Measurements from ENCODE around the gene QRFP. TPM values are rescaled to one million over a fixed set of nuclear protein-coding genes. Genes with fewer than 3 reads are reported as not detected.

The QRFP gene
- total RNA-seq, 2 experiments from 2014 or later = not detected

DNA sequence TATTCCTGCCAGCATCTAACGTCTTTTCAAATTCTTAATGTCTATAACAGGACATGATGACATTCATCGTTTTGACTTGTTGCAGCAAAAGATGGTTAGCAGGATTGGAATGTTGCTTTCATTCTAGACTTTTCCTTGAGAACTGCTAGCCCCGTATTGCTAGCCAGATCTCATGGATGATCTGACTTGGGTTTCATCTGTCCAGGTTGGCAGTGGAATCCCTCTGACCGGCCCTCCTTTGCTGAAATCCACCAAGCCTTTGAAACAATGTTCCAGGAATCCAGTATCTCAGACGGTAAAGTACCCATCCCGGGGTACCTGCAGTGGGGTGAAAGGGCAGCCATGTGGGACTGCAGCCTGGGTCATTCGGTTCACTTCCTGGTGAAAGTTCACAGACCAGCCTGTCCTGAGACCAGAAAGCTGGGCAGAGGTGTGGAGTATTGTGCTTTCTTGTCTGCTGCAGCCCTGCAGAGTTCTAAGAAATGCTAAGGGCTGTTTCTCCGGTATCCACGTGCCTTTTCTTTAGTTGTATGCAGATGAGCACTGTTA is 16.7 kb downstream of the QRFP start:
- Mint-ChIP-seq H3K9me3 (ENCODE audit: low read depth) (no peaks in the 10 kb centered on the region), H3K4me1 (no peaks in the 10 kb centered on the region), H3K27ac (no peak overlapping the region), H3K36me3 (peaks cover 7% of the 10 kb centered on the region), H3K4me3 (no peak overlapping the region), H3K27me3 (no peaks in the 10 kb centered on the region)
- no peak for ATAC-seq
- no peak for DNase-seq
- CTCF ChIA-PET = interaction anchor here (0.8 kb wide), 1 partner anchor 1579 kb away, joined by 3 read pairs; no protein-coding TSS in a partner anchor

DNA sequence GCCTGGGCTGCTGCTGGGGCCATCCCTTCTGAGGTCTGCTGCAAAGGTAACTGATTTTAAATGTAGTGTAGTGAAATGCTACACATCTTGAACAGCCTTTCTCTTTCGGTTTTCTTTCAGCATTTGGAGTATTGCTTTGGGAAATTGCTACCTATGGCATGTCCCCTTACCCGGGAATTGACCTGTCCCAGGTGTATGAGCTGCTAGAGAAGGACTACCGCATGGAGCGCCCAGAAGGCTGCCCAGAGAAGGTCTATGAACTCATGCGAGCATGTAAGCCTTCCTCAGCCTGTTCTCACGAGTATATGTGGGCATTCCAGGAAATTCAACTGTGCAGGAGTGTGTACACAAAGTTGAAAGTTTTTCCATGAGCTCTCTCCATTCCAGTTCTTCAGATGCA is 18.3 kb downstream of the QRFP start:
- Mint-ChIP-seq H3K27me3 (no peaks in the 10 kb centered on the region), H3K9me3 (ENCODE audit: low read depth) (no peaks in the 10 kb centered on the region), H3K4me3 (no peak overlapping the region), H3K27ac (no peak overlapping the region), H3K36me3 (peaks cover 7% of the 10 kb centered on the region), H3K4me1 (no peaks in the 10 kb centered on the region)
- DNase-seq (no peak), ATAC-seq (no peak)
- CTCF ChIA-PET = interaction anchor here (1.0 kb wide), 1 partner anchor 168 kb away, joined by 5 read pairs; no protein-coding TSS in a partner anchor

DNA sequence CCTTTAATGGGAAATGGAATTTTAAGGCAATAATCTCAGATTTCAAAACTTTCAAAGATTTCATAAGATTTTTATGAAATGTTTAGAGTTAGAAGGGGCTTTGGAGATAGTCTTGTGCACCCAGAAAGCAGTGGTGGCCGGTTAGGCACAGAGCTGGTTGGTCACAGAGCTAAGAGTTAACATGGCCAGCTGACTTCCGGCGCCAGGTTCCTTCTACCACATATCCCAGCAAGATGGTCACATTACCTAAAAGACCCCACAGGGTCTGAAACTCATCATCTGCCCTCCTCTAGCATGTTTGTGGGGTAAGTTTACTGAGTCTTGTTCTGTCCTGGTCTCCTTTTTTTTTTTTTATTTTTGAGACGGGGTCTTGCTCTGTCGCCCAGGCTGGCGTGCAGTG is 19.3 kb downstream of the QRFP start:
- Mint-ChIP-seq H3K36me3 (peaks cover 7% of the 10 kb centered on the region), H3K27ac (no peak overlapping the region), H3K4me3 (no peak overlapping the region), H3K27me3 (no peaks in the 10 kb centered on the region), H3K4me1 (no peaks in the 10 kb centered on the region), H3K9me3 (ENCODE audit: low read depth) (no peaks in the 10 kb centered on the region)
- DNase-seq (no peak), ATAC-seq (no peak)
- CTCF ChIA-PET = interaction anchor here (0.6 to 1.6 kb wide), 2 partner anchors 11 to 149 kb away, joined by 3 to 7 read pairs; no protein-coding TSS in a partner anchor

DNA sequence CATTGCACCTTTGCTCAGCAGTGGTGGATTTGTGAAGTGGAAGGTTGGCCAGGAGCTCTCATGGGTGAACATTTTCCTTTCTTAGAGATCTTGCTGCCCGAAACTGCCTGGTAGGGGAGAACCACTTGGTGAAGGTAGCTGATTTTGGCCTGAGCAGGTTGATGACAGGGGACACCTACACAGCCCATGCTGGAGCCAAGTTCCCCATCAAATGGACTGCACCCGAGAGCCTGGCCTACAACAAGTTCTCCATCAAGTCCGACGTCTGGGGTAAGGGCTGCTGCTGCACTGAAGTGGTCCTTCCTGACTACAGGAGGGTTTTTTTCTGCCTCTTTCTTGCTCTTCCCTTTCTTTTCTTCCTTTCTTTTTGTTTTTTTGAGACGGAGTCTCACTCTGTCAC is 21.8 kb downstream of the QRFP start:
- H3K36me3 Mint-ChIP-seq = peaks cover 3% of the 10 kb centered on the region
- H3K27me3 Mint-ChIP-seq = no peaks in the 10 kb centered on the region
- no peak overlapping the region for H3K4me3 Mint-ChIP-seq
- DNase-seq = no peak
- no peak for ATAC-seq
- H3K27ac Mint-ChIP-seq = no peak overlapping the region
- no peaks in the 10 kb centered on the region for H3K4me1 Mint-ChIP-seq
- CTCF ChIA-PET = no interaction called here
- no peaks in the 10 kb centered on the region for H3K9me3 Mint-ChIP-seq (ENCODE audit: low read depth)

DNA sequence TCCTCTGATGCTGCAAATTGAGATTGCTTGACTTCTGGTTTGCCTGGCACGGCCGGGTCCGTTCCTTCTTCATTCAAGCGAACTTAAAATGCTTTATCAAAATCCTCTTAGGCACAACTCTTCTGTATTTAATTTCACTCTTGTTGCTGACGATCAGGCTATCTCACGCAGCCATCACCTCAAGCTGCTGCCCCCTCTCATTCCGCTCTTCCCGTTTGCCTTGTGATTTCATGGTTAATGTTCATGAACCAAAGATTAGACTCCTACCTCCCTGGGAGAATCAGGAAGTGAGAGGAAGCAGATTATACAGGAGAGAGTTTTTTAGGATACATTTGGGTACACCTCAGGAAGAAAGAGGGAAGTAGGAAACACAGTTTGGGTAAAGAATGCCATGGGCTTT is 22.6 kb downstream of the QRFP start:
- peaks cover 2% of the 10 kb centered on the region for H3K36me3 Mint-ChIP-seq
- ATAC-seq (no peak), DNase-seq (no peak)
- no peaks in the 10 kb centered on the region for H3K9me3 Mint-ChIP-seq (ENCODE audit: low read depth)
- no peaks in the 10 kb centered on the region for H3K27me3 Mint-ChIP-seq
- H3K27ac Mint-ChIP-seq = no peak overlapping the region
- CTCF ChIA-PET = no interaction called here
- H3K4me1 Mint-ChIP-seq = no peaks in the 10 kb centered on the region
- no peak overlapping the region for H3K4me3 Mint-ChIP-seq

DNA sequence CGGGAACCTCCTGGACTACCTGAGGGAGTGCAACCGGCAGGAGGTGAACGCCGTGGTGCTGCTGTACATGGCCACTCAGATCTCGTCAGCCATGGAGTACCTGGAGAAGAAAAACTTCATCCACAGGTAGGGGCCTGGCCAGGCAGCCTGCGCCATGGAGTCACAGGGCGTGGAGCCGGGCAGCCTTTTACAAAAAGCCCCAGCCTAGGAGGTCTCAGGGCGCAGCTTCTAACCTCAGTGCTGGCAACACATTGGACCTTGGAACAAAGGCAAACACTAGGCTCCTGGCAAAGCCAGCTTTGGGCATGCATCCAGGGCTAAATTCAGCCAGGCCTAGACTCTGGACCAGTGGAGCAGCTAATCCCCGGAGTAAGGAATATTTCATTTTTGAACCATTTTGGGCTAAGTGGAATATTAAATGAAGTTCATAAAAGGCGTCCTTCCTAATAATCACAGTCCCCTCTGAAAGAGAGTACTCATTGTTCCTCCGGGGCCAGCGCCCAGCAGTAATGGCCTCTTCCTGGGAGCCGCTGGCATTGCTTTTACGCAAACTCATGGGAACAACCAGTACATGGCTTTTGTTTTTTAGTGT is 23.6 kb downstream of the QRFP start:
- CTCF ChIA-PET = no interaction called here
- no peaks in the 10 kb centered on the region for H3K4me1 Mint-ChIP-seq
- H3K27me3 Mint-ChIP-seq = no peaks in the 10 kb centered on the region
- DNase-seq (no peak), ATAC-seq (no peak)
- H3K36me3 Mint-ChIP-seq = peaks cover 2% of the 10 kb centered on the region
- no peak overlapping the region for H3K4me3 Mint-ChIP-seq
- no peaks in the 10 kb centered on the region for H3K9me3 Mint-ChIP-seq (ENCODE audit: low read depth)
- H3K27ac Mint-ChIP-seq = no peak overlapping the region

DNA sequence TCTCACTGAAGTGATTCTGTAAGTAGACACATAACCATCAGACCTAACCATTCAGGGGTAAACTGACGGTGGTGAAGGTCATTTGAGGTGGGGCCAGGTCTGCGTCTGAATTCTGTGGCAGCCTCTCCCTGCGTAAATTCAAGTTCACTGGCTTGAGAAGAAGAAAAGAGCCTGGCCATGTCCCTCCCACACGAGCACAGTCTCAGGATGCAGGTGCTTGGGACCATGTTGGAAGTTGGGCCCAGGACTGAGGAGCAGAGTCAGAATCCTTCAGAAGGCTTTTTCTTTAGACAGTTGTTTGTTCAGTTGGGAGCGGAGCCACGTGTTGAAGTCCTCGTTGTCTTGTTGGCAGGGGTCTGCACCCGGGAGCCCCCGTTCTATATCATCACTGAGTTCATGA is 24.1 kb downstream of the QRFP start:
- no peaks in the 10 kb centered on the region for H3K9me3 Mint-ChIP-seq (ENCODE audit: low read depth)
- CTCF ChIA-PET = no interaction called here
- ATAC-seq (no peak), DNase-seq (no peak)
- H3K4me1 Mint-ChIP-seq = no peaks in the 10 kb centered on the region
- H3K4me3 Mint-ChIP-seq = no peak overlapping the region
- no peak overlapping the region for H3K27ac Mint-ChIP-seq
- no peaks in the 10 kb centered on the region for H3K27me3 Mint-ChIP-seq
- peaks cover 2% of the 10 kb centered on the region for H3K36me3 Mint-ChIP-seq

DNA sequence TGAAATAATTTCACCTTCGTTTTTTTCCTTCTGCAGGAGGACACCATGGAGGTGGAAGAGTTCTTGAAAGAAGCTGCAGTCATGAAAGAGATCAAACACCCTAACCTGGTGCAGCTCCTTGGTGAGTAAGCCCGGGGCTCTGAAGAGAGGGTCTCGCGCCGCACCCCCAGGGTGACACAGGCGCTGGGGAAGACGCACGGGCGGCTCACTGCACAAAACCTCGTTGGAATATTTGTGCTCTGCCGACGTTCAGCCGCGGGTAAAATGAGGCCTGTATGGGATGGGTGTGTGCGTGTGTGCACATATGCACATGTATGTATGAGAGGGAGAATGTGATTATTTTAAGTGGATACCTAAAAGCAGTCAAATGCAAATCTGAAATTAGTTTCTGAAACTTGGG is 24.5 kb downstream of the QRFP start:
- H3K36me3 Mint-ChIP-seq = peaks cover 2% of the 10 kb centered on the region
- CTCF ChIA-PET = interaction anchor here (0.6 kb wide), 1 partner anchor 1145 kb away, joined by 3 read pairs; no protein-coding TSS in a partner anchor
- no peak overlapping the region for H3K27ac Mint-ChIP-seq
- DNase-seq = no peak
- H3K4me1 Mint-ChIP-seq = no peaks in the 10 kb centered on the region
- H3K4me3 Mint-ChIP-seq = no peak overlapping the region
- no peaks in the 10 kb centered on the region for H3K27me3 Mint-ChIP-seq
- H3K9me3 Mint-ChIP-seq (ENCODE audit: low read depth) = no peaks in the 10 kb centered on the region
- no peak for ATAC-seq

DNA sequence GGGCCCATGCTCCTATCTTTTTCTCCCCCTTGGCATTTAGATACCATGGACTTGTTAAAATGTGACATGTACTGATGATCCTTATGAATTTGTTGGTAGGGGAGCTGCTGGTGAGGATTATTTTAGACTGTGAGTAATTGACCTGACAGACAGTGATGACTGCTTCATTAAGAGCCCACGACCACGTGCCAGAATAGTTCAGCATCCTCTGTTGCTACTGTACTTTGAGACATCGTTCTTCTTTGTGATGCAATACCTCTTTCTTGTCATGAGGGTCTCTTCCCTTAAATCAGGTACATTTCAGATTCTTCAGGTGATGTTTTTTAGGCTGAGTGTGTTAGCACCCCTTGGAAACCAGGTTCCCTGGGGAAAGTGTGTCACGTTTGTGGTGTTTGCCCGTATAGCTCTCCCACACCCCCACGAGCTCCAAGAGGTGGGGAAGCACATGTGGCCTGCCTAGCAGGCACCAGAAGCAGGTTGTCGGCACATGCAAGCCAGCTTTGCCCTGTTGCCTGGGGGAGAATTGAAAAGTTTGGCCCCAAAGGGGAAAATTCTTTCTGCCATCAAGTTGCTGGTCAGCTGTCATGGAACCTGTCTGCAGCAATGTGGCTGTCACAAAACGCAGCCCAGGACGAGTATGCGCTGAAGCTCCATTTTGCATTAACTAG is 25.1 kb downstream of the QRFP start:
- CTCF ChIA-PET = interaction anchor here (0.6 to 1.7 kb wide), 2 partner anchors 127 to 1145 kb away, joined by 3 to 7 read pairs; no protein-coding TSS in a partner anchor
- ATAC-seq (no peak), DNase-seq (no peak)
- Mint-ChIP-seq H3K9me3 (ENCODE audit: low read depth) (no peaks in the 10 kb centered on the region), H3K4me1 (no peaks in the 10 kb centered on the region), H3K27ac (no peak overlapping the region), H3K36me3 (peaks cover 2% of the 10 kb centered on the region), H3K27me3 (no peaks in the 10 kb centered on the region), H3K4me3 (no peak overlapping the region)

DNA sequence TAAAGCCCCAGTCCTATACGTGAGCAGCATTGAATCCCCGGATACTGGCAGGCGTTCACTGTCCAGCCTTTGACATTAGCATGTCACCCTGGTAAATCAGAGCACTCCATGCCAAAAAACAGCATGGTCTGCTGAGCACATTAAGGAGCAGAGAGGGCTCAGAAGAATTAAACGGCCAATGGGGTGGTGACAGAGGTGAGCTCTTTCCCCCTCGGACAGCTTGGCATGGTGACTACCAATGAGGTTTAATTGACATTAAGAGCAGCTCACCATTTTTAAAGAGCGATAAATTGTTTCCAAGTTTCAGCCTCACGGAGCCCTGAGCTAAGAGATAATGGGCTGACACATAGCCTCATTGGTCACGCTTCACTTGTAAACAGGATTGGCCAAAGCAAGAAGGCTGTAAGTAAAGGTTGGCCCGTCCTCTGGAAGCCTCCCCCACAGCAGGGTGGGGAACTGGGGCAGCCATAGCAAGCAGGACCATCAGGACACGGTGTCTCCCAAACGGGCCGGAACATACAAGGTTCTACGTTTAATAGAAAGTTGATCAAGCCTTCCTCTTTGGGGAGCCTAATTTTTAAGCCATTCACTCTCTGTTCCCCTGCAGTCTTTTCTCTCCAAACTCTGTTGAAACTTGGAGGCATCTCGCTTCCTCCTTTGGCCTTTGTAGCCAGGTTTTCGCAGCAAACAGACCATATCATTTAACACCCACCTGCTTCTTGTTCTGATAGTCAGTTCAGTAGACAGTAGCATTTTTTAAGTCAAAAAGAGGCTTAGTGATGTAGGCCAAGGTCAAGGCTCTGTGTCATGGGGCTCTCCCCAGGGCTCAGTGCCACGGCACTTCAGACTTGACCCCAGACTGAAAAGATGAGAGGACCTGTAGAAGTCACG is 25.9 kb downstream of the QRFP start:
- DNase-seq (no peak), ATAC-seq (no peak)
- Mint-ChIP-seq H3K27ac (no peak overlapping the region), H3K36me3 (peaks cover 2% of the 10 kb centered on the region), H3K4me3 (no peak overlapping the region), H3K9me3 (ENCODE audit: low read depth) (no peaks in the 10 kb centered on the region), H3K27me3 (no peaks in the 10 kb centered on the region), H3K4me1 (no peaks in the 10 kb centered on the region)
- CTCF ChIA-PET = interaction anchor here (0.6 to 2.4 kb wide), 8 partner anchors 12 to 176 kb away, joined by 3 to 12 read pairs (median 6); no protein-coding TSS in a partner anchor

DNA sequence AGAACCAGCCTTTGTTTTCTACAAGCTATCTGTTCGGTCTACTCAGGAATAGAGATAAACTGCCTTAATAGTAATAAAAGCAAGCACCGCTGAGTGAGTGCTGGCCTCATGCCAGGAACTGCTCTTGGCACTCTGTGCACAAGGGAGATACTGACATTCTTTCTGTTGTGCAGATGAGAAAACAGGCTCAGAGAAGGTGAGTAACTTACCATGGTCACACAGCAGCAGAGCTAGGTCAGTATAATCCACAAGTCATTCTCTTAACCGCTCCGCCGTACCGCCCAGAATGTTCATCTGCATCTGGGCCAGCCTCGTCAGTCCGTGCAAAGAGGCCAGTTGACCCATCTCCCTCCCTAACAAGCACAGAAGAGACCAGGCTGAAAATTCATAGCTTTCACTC is 27.4 kb downstream of the QRFP start:
- ATAC-seq (no peak), DNase-seq (no peak)
- no peaks in the 10 kb centered on the region for H3K36me3 Mint-ChIP-seq
- H3K27me3 Mint-ChIP-seq = no peaks in the 10 kb centered on the region
- H3K4me3 Mint-ChIP-seq = no peak overlapping the region
- CTCF ChIA-PET = interaction anchor here (1.1 to 2.4 kb wide), 6 partner anchors 19 to 177 kb away, joined by 3 to 12 read pairs (median 4); no protein-coding TSS in a partner anchor
- no peak overlapping the region for H3K27ac Mint-ChIP-seq
- no peaks in the 10 kb centered on the region for H3K9me3 Mint-ChIP-seq (ENCODE audit: low read depth)
- H3K4me1 Mint-ChIP-seq = no peaks in the 10 kb centered on the region

DNA sequence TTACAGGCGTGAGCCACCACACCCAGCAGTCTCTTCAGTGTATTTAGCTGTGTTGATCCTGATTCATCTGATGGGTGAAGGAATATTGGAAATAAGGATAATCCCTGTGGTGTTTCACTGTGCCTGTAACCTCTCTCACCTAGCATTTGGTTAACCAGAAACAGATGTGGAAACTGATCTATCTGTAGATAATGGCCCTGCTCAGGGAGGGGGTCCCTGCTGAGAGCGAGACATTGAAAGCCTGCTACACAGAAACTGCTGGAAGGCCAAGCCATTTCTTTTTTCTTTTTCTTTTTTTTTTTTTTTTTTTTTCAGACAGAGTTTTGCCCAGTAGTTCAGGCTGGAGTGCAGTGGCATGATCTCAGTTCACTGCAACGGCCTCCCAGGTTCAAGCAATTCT is 28.4 kb downstream of the QRFP start:
- no peak overlapping the region for H3K27ac Mint-ChIP-seq
- no peaks in the 10 kb centered on the region for H3K4me1 Mint-ChIP-seq
- no peaks in the 10 kb centered on the region for H3K36me3 Mint-ChIP-seq
- DNase-seq (no peak), ATAC-seq (no peak)
- no peaks in the 10 kb centered on the region for H3K27me3 Mint-ChIP-seq
- H3K9me3 Mint-ChIP-seq (ENCODE audit: low read depth) = no peaks in the 10 kb centered on the region
- CTCF ChIA-PET = interaction anchor here (0.6 to 0.9 kb wide), 3 partner anchors 153 to 178 kb away, joined by 3 to 5 read pairs (median 3); no protein-coding TSS in a partner anchor
- H3K4me3 Mint-ChIP-seq = no peak overlapping the region

DNA sequence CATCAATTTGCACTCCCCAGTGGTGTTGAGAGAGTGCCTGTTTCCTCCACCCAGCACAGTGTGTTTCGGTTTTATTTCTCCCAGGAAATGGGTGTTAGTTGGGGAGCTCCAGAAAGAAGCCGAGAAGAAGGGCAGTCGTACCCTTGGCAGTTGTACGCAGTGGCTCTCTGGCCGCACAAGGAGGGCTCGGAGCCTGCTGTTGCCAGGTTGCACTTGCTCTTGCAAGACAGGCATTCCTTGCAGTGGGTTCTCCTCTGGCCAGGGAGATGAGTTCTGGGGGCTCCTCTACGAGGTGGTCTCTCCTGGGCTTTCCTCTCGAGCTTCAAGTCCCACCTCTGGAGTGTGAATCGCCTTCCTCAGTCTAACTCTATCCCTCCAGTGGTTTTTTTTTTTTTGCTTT is 29.1 kb downstream of the QRFP start:
- no peak overlapping the region for H3K27ac Mint-ChIP-seq
- H3K36me3 Mint-ChIP-seq = no peaks in the 10 kb centered on the region
- H3K27me3 Mint-ChIP-seq = no peaks in the 10 kb centered on the region
- ATAC-seq (no peak), DNase-seq (no peak)
- CTCF ChIA-PET = interaction anchor here (0.7 to 3.1 kb wide), 7 partner anchors 74 to 180 kb away, joined by 3 to 44 read pairs (median 5); no protein-coding TSS in a partner anchor
- no peaks in the 10 kb centered on the region for H3K9me3 Mint-ChIP-seq (ENCODE audit: low read depth)
- H3K4me3 Mint-ChIP-seq = no peak overlapping the region
- H3K4me1 Mint-ChIP-seq = no peaks in the 10 kb centered on the region
